K562 (cell line): ENCODE measurements around the gene NR2F2. TPM values are rescaled to one million over a fixed set of nuclear protein-coding genes. Genes with fewer than 3 reads are reported as not detected.

Experiments
- ATAC-seq: fragments of 200-7000 bp; cut with Tn5 transposase; 3 replicates; pipeline ENCODE4 v1.9.1; 2020; ENCODE audit warnings: moderate library complexity
- BruUV-seq: library from RNA; stranded (reverse); fragments of 400-500 nt; replicated peaks from 2 replicates; lab custom pipeline; 2021; lab: Mats Ljungman, UMichigan
- CTCF ChIA-PET: fragments of 300-600 bp; formaldehyde crosslinking; extraction: SDS; loops from one replicate; lab custom pipeline; 2021; ENCODE audit warnings: low intra/inter-chr PET ratio; lab: Yijun Ruan, JAX
- POLR2A ChIA-PET: fragments of 300-600, 350-650 bp; sonication (Branson Sonifier 250); formaldehyde crosslinking; extraction: SDS; loops from one replicate; lab custom pipeline; 2021; ENCODE audit warnings: antibody characterized with exemption, inconsistent platforms; lab: Yijun Ruan, JAX
- DNase-seq, 4 experiments: peaks; one replicate each; pipeline versions ENCODE4 v3.0.0 to v3.0.0-alpha.2; 2011 to 2018; ENCODE audit warnings: low spot score in 3 of 4, mixed read lengths in 3 of 4; ENCODE audit errors: extremely low read depth in 1 of 4
- FAIRE-seq: peaks from 2 replicates; lab custom pipeline; 2011; peaks lifted over from hg19 to GRCh38; lab: Jason Lieb, UNC
- H2AFZ ChIP-seq: 2 replicates; pipeline ENCODE4 v1.6.0; 2011; ENCODE audit warnings: low read depth, low read length, control low read depth, inconsistent platforms
- H3K27ac ChIP-seq: fragments of 200-600 bp; 3 replicates; pipeline ENCODE4 v1.8.0; 2011; ENCODE audit warnings: low read depth, mild to moderate bottlenecking, control low read depth, inconsistent platforms, low read length, moderate library complexity, mixed read lengths; ENCODE audit errors: extremely low read depth
- H3K27me3 ChIP-seq, 2 experiments: fragments of 300-600 bp in 1 of 2; 2 replicates in 1 of 2; 3 replicates in 1 of 2; pipeline versions ENCODE4 v1.6.0 to v1.8.0; 2011; ENCODE audit warnings: inconsistent platforms in 2 of 2, low read length in 2 of 2, mild to moderate bottlenecking in 1 of 2, mixed read lengths in 1 of 2, moderate library complexity in 1 of 2; ENCODE audit not compliant: control insufficient read depth in 2 of 2, insufficient read depth in 2 of 2
- H3K36me3 ChIP-seq: fragments of 300-600 bp; 3 replicates; pipeline ENCODE4 v1.8.0; 2011; ENCODE audit warnings: mild to moderate bottlenecking, low read length, inconsistent platforms; ENCODE audit not compliant: control insufficient read depth, insufficient read depth
- H3K4me1 ChIP-seq, 2 experiments: fragments of 200-600 bp in 1 of 2; replicated peaks in 1 of 2; 2 replicates in 1 of 2; 3 replicates in 1 of 2; pipeline versions ENCODE4 v1.5.1 to v1.8.0; 2011; ENCODE audit warnings: inconsistent platforms in 2 of 2, low read length in 2 of 2, mild to moderate bottlenecking in 1 of 2, mixed read lengths in 1 of 2, moderate library complexity in 1 of 2; ENCODE audit not compliant: control insufficient read depth in 2 of 2, insufficient read depth in 2 of 2
- H3K4me2 ChIP-seq: 2 replicates; pipeline ENCODE4 v1.6.1; 2011; ENCODE audit warnings: low read length, control low read depth, inconsistent platforms, mixed read lengths; ENCODE audit not compliant: insufficient read depth
- H3K4me3 ChIP-seq: fragments of 200-600 bp; sonication (generic), shearing (Covaris generic); 2 replicates; pipeline ENCODE4 v1.5.1; 2016; ENCODE audit warnings: control low read depth, inconsistent platforms
- H3K79me2 ChIP-seq: fragments of 200-600 bp; 3 replicates; pipeline ENCODE4 v1.8.0; 2011; ENCODE audit warnings: low read length, inconsistent platforms; ENCODE audit not compliant: control insufficient read depth, insufficient read depth
- H3K9ac ChIP-seq, 2 experiments: 2 replicates each; pipeline versions ENCODE4 v1.6.0 to v1.6.1; 2011; ENCODE audit warnings: low read depth in 2 of 2, low read length in 2 of 2, control low read depth in 1 of 2, inconsistent platforms in 1 of 2, mild to moderate bottlenecking in 1 of 2, mixed read lengths in 1 of 2; ENCODE audit not compliant: insufficient read depth in 1 of 2
- H3K9me1 ChIP-seq: one replicate; pipeline ENCODE4 v1.6.0; 2011; ENCODE audit warnings: inconsistent platforms, mild to moderate bottlenecking, low read length, moderate library complexity; ENCODE audit not compliant: control insufficient read depth, insufficient read depth
- H3K9me3 ChIP-seq: replicated peaks from 2 replicates; pipeline ENCODE4 v1.5.1; 2011; ENCODE audit warnings: low read depth, low read length, inconsistent platforms; ENCODE audit not compliant: control insufficient read depth, insufficient read depth
- H4K20me1 ChIP-seq: replicated peaks from 2 replicates; pipeline ENCODE4 v1.6.1; 2011; ENCODE audit warnings: low read length, inconsistent platforms, mixed read lengths; ENCODE audit not compliant: control insufficient read depth, insufficient read depth
- CHD1 ChIP-seq: fragments of 200-600 bp; sonication (generic); IDR thresholded peaks from one replicate; pipeline ENCODE4 v1.6.1; 2012; ENCODE audit warnings: mild to moderate bottlenecking, moderate library complexity, low read length, inconsistent platforms
- SIN3A ChIP-seq, 2 experiments: fragments of 150-350 bp in 1 of 2; IDR thresholded peaks; 2 replicates each; pipeline ENCODE4 v1.6.1; 2011 to 2016; ENCODE audit warnings: borderline replicate concordance in 2 of 2, low read depth in 2 of 2, low read length in 2 of 2, mild to moderate bottlenecking in 2 of 2, moderate library complexity in 2 of 2; ENCODE audit not compliant: control insufficient read depth in 1 of 2
- TBL1XR1 ChIP-seq, 2 experiments: IDR thresholded peaks; 2 replicates each; pipeline ENCODE4 v1.6.1; 2012; ENCODE audit warnings: improper control_type of control experiment in 2 of 2, low read length in 2 of 2, mild to moderate bottlenecking in 1 of 2
- ZBTB17 ChIP-seq: fragments of 450-650 bp; formaldehyde crosslinking; IDR thresholded peaks from 2 replicates; pipeline ENCODE4 v1.4.0; 2020; ENCODE audit warnings: mild to moderate bottlenecking
- ZFX ChIP-seq: sonication (generic); formaldehyde crosslinking; IDR thresholded peaks from 2 replicates; pipeline ENCODE4 v1.8.0; 2022; ENCODE audit warnings: mild to moderate bottlenecking, missing genetic modification reagents, moderate library complexity
- WGBS: fragments of 100-300 bp; shearing (Covaris generic); methylation state at CpG from one replicate; pipeline ENCODE4 v1.1.6; 2016; ENCODE audit warnings: low coverage, mixed read lengths; ENCODE audit not compliant: insufficient coverage; ENCODE audit errors: missing lambda C conversion rate; 5-methylcytosine and 5-hydroxymethylcytosine counted together
- in situ Hi-C: fragments of 300-500 bp; cut with MboI; formaldehyde crosslinking; loops from 4 replicates; pipeline ENCODE4 v1.15.0; 2018; ENCODE audit warnings: inconsistent platforms, mixed read lengths
- intact Hi-C: fragments of 100-400 bp; cut with micrococcal nuclease; formaldehyde crosslinking; loops from 2 replicates; pipeline ENCODE4 v1.14.2; 2022
- polyA plus RNA-seq, 8 experiments: library from polyadenylated mRNA; depleted of rRNA in 4 of 8; stranded (reverse) in 5 of 8; unstranded in 3 of 8; fragments of >200 nt; fragmentation: Nextera tagmentation in 2 of 8; fragmentation: Illumina TruSeq in 1 of 8; extraction: Ambion mirVana in 2 of 8; extraction: Trizol in 1 of 8; gene quantifications; 2 replicates each; pipeline versions ENCODE4 v1.2.1 to v1.2.3, GENCODE V29; 2011 to 2014; ENCODE audit warnings: inconsistent platforms in 1 of 8, missing spikeins in 1 of 8
- total RNA-seq, 7 experiments: library from RNA; depleted of rRNA in 6 of 7; stranded (reverse); fragments of >200 nt in 6 of 7; fragmentation: Illumina TruSeq in 2 of 7; extraction: Trizol in 2 of 7; gene quantifications; 2 replicates each; pipeline versions ENCODE4 v1.2.1 to v1.2.3, GENCODE V29; 2011 to 2021; ENCODE audit warnings: low replicate concordance in 1 of 7
- TF ChIP-seq, protein P1 (sequence below): sonication (generic); IDR thresholded peaks from 2 replicates; pipeline ENCODE4 v1.6.1; 2016

NR2F2 gene
- total and polyA plus RNA-seq, 9 of the 15 experiments (the other 6 are each of a cell fraction or from before 2014, with no cell fraction given): 6.0 to 51.8 (median 11.1) TPM

DNA sequence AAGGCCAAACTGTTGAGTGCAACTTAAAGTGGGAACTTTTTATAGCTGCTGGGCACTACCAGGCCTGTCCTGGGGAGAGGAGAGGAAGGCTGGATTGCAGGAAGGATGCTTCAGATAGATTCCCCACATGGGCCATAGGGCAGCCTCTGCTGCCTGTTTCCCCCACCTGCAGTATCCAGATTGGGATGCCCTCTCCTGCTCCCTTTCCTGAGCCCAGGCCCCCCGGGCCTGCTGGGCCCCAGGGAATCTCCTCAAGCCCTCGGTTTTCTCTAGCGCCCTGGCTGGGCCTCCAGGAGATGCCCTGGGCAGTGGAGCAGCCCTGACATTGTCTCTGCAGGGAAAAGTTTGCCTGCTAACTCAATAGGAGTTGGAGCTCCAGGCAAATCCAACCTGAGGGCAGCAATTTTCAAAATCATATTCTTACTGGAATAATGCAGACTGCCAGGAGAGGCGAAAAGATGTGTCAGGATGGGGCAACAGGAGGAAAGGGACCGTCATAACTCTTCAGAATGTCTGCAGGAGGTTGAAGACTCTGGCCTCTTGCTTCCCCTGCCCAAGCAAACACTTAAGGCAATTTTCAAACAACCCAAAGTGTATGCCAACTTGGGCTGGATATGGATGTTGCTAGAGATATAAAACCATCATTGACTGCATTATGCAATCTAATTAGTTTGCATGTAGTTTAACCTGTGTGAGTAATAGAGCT lies 4.4 kb downstream of the NR2F2 start:
- Histone ChIP-seq H2AFZ (no peak overlapping the region), H3K36me3 (peaks cover 59% of the 10 kb centered on the region), H3K27me3 (no peaks in the 10 kb centered on the region), H3K9me3 (no peaks in the 10 kb centered on the region), H3K79me2 (peaks cover 92% of the 10 kb centered on the region), H4K20me1 (peaks cover 24% of the 10 kb centered on the region), H3K27ac (peak overlapping the region; percentile 58; the same call in 2 of the 3 replicates), H3K9ac (peak overlapping the region; percentile 88 to 97), H3K4me3 (peak overlapping the region; percentile 71), H3K9me1 (no peaks in the 10 kb centered on the region), H3K4me2 (peak overlapping the region; percentile 92), H3K4me1 (peaks cover 26 to 30% of the 10 kb centered on the region in 2 experiments)
- ChIA-PET CTCF (no interaction called here), POLR2A (interaction anchor here (0.6 to 3.7 kb wide), 10 partner anchors 9 to 628 kb away, joined by 3 to 13 read pairs (median 3); no protein-coding TSS in a partner anchor)
- ATAC-seq (no peak), DNase-seq (no peak), FAIRE-seq (no peak)
- BruUV-seq: no TSS peak
- intact Hi-C loops (loop anchor here (5.0 to 10.0 kb wide), 3 partner anchors 150 to 1627 kb away; partner anchors contain the start of gene ARRDC4), in situ Hi-C loops (loop anchor here (10.0 to 25.0 kb wide), 2 partner anchors 410 to 902 kb away; no protein-coding TSS in a partner anchor)
- WGBS: 19% methylated on average over 5 of the region's 5 CpGs
- no peak for TF ChIP-seq ZBTB17 (CRISPR knock-in tag)
- TF ChIP-seq CHD1: peak; percentile 47

GRCh38 chr15:96335411-96336024 lies 5.0 kb downstream of the NR2F2 start:
- no peaks in the 10 kb centered on the region for H3K9me1 ChIP-seq
- FAIRE-seq: no peak
- ATAC-seq: no peak
- no peak overlapping the region for H2AFZ ChIP-seq
- peaks cover 2% of the 10 kb centered on the region; the same call in 1 of the 2 replicates for H3K9me3 ChIP-seq
- peak overlapping the region; percentile 33 to 88; a peak in 3 of 4 replicates for H3K9ac ChIP-seq
- peaks cover 97% of the 10 kb centered on the region for H3K79me2 ChIP-seq
- H3K4me2 ChIP-seq: peak overlapping the region; percentile 92
- peaks cover 24% of the 10 kb centered on the region for H4K20me1 ChIP-seq
- WGBS: 0% methylated on average over 6 of the region's 6 CpGs
- H3K4me1 ChIP-seq: peaks cover 26 to 27% of the 10 kb centered on the region in 2 experiments
- POLR2A ChIA-PET: interaction anchor here (0.6 to 3.7 kb wide), 10 partner anchors 8 to 629 kb away, joined by 3 to 13 read pairs (median 3); no protein-coding TSS in a partner anchor
- DNase-seq: no peak
- CTCF ChIA-PET: no interaction called here
- peaks cover 65% of the 10 kb centered on the region for H3K36me3 ChIP-seq
- in situ Hi-C loops: loop anchor here (10.0 to 25.0 kb wide), 2 partner anchors 411 to 902 kb away; no protein-coding TSS in a partner anchor
- peak overlapping the region; percentile 58 for H3K27ac ChIP-seq
- TF ChIP-seq SIN3A (IDR thresholded peaks at IDR 0.05; ENCODE audit: borderline replicate concordance in 2 of 2, control insufficient read depth in 1 of 2, low read depth in 2 of 2, low read length in 2 of 2) (0 out of 4 replicates have a peak, but pooled peaks of 1 of the 2 experiments have one; percentile 58), TBL1XR1 (IDR thresholded peaks at IDR 0.05; ENCODE audit: low read length in 2 of 2) (no peak), ZFX (CRISPR knock-in tag) (peak; percentile 8; the same call in 1 of the 2 replicates)
- TF ChIP-seq, protein P1, sequence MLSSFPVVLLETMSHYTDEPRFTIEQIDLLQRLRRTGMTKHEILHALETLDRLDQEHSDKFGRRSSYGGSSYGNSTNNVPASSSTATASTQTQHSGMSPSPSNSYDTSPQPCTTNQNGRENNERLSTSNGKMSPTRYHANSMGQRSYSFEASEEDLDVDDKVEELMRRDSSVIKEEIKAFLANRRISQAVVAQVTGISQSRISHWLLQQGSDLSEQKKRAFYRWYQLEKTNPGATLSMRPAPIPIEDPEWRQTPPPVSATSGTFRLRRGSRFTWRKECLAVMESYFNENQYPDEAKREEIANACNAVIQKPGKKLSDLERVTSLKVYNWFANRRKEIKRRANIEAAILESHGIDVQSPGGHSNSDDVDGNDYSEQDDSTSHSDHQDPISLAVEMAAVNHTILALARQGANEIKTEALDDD: 0 out of 2 replicates have a peak, but pooled peaks have one; percentile 33
- intact Hi-C loops: loop anchor here (10.0 kb wide), 2 partner anchors 149 to 1051 kb away; no protein-coding TSS in a partner anchor
- TSS peak; percentile 9 for BruUV-seq
- peak overlapping the region; percentile 71 for H3K4me3 ChIP-seq
- no peaks in the 10 kb centered on the region for H3K27me3 ChIP-seq
